ENCODE data around the gene LRRC41. TPM values are rescaled to one million over a fixed set of nuclear protein-coding genes. Genes with fewer than 3 reads are reported as not detected.

Gene LRRC41
- polyA plus RNA-seq, 1 donor from 2014 or later, result 52.9 TPM

Other genes starting within 250 kb of the LRRC41 start
- 119 and 125 TPM in 2 replicates for gene PIK3R3, start 171.0 kb downstream of the LRRC41 start, polyA plus RNA-seq
- 0.62 and 0.96 TPM in 2 replicates for gene TSPAN1, start 128.5 kb downstream of the LRRC41 start, polyA plus RNA-seq
- not detected in 2 replicates for gene P3R3URF, start 127.1 kb downstream of the LRRC41 start, polyA plus RNA-seq
- gene POMGNT1, start 105.2 kb downstream of the LRRC41 start, polyA plus RNA-seq, result 128 and 147 TPM in 2 replicates
- 0.50 TPM in 1 of 2 replicates, not detected in the other for gene LURAP1, start 100.3 kb downstream of the LRRC41 start, polyA plus RNA-seq
- gene RAD54L, start 55.9 kb downstream of the LRRC41 start, polyA plus RNA-seq, result 1.1 TPM in 1 of 2 replicates, not detected in the other
- 1,068 and 1,272 TPM in 2 replicates for gene UQCRH, start 82 bp upstream of the LRRC41 start, polyA plus RNA-seq
- 8.7 and 13.1 TPM in 2 replicates for gene NSUN4, start 37.2 kb upstream of the LRRC41 start, polyA plus RNA-seq
- gene FAAH, start 90.7 kb upstream of the LRRC41 start, polyA plus RNA-seq, result 106 and 111 TPM in 2 replicates
- 0.28 TPM in 1 of 2 replicates, not detected in the other for gene DMBX1, start 186.2 kb upstream of the LRRC41 start, polyA plus RNA-seq
- not detected in 2 replicates for gene KNCN, start 248.0 kb upstream of the LRRC41 start, polyA plus RNA-seq

Data from neural cell (in vitro differentiated cells).